Measurements from ENCODE around the gene RAP1GDS1.
"Not testable (repeated sequence)": the region's sequence is repeated elsewhere in the genome, so short reads cannot be mapped to it uniquely, and the experiment has no call there.

GRCh38 chr4:98366275-98366674 is 105.1 kb downstream of the RAP1GDS1 start:
- not testable (repeated sequence) for TF ChIP-seq RAD21 (IDR thresholded peaks at IDR 0.05); CTCF (IDR thresholded peaks at IDR 0.05; ENCODE audit: low read depth, low read length, missing input control); RXRA (IDR thresholded peaks at IDR 0.05); HNF4A (conservative IDR thresholded peaks at IDR 0.05); SP1 (IDR thresholded peaks at IDR 0.05)
